ENCODE data around the gene NHEJ1.
A peak's percentile ranks its signal among the peaks of the same experiment; 100 is the strongest.

Gene NHEJ1

DNA sequence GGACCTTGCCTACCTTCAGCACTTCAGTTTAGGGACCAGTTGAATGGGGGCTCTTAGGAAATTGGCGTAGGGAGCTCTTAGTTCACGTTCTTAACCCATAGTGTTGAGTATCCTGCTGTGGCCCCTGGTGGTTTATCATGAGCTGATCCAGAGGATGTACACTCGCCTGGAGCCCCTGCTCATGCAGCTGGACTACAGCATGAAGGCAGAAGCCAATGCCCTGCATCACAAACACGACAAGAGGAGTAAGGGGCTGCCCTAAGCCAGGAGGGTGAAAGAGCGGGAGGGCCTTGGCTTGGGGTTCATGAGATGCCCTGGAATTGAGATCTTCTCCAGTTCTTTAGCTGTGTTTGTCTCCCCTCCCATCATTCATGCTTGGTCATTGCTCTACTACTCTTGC is 20.3 kb upstream of the NHEJ1 start:
- TF ChIP-seq, protein P1, sequence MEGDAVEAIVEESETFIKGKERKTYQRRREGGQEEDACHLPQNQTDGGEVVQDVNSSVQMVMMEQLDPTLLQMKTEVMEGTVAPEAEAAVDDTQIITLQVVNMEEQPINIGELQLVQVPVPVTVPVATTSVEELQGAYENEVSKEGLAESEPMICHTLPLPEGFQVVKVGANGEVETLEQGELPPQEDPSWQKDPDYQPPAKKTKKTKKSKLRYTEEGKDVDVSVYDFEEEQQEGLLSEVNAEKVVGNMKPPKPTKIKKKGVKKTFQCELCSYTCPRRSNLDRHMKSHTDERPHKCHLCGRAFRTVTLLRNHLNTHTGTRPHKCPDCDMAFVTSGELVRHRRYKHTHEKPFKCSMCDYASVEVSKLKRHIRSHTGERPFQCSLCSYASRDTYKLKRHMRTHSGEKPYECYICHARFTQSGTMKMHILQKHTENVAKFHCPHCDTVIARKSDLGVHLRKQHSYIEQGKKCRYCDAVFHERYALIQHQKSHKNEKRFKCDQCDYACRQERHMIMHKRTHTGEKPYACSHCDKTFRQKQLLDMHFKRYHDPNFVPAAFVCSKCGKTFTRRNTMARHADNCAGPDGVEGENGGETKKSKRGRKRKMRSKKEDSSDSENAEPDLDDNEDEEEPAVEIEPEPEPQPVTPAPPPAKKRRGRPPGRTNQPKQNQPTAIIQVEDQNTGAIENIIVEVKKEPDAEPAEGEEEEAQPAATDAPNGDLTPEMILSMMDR (conservative IDR thresholded peaks at IDR 0.05; ENCODE audit: control insufficient read depth, insufficient read depth, low read depth, low read length): no peak
- no peak for DNase-seq (ENCODE audit: low read depth)
- no peak overlapping the region for H3K4me3 ChIP-seq (ENCODE audit: control insufficient read depth, low read depth, low read length)

DNA sequence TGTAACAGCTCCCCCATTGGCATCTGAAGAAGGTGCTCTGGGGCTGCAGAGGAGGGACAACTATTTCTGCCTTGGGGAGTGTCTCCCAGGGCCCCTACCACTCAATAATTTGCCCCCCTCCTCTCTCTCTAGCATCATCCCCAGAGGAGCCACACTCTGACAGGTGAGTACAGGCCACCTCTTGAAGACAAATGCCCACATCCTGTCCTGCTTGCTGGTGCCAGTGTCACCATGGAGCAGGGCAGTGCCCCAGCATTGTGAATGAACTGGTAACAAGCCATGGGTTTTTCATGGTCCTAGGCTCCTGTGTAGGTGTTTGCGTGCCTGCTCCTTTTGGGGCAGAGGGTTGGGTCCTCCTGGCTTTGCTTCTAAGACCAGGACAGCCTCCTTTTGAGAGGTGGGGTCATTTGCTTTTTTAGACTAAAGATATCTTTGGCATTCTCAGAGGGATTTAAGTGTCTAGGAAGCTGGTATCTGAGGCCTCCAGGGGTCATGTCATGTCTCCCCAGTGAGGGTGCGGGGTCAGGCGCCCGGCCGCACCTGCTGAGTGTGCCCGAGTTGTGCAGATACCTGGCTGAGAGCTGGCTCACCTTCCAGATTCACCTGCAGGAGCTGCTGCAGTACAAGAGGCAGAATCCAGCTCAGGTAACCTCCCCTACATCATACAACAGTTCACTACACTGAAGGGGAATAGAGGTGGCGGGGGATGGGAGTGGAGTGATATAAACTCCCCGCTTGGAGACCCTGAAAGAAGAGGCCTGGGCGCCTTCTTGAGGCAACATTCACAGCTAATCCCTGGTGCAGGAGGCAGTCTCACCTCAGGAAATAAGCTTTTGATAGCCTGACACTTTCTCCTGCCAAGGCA is 19.2 kb upstream of the NHEJ1 start:
- no peak overlapping the region for H3K4me3 ChIP-seq (ENCODE audit: control insufficient read depth, low read depth, low read length)
- TF ChIP-seq, protein P1 (conservative IDR thresholded peaks at IDR 0.05; ENCODE audit: control insufficient read depth, insufficient read depth, low read depth, low read length): no peak
- no peak for DNase-seq (ENCODE audit: low read depth)

DNA sequence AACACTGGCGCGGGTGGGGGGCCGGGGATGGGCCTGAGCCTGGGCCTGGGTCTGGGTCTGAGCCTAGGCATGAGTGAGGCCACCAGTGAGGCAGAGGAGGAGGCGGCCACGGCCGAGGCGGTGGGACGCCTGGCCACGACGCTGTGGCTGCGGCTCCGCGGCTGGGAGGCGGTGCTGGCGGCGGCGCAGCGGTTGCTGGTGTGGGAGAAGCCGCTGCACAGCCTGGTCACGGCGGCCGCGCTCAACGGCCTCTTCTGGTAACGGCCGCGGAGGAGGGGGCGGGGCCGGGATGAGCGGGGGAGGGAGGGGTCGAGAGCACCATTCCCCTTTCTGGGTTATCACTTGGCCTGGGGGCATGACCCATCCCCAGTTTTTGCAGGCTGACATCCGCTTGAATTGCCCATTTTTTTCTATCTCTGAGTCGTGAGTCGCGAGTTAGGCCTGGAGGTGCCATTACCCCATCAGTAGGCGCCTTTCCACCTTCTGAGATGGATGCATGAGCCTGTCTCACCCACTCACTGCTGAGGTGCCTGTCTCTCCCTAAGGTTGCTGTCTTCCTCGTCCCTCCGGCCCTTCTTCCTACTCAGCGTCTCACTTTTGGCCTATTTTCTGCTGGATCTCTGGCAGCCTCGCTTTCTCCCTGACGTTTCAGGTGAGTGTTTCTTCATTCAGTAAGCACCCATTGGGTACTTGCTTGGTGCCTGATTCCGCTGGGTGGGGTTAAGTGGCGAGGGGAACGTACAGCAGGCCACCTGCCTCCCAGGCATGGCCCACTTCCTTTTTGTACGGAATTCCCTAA is 18.0 kb upstream of the NHEJ1 start:
- TF ChIP-seq, protein P1 (conservative IDR thresholded peaks at IDR 0.05; ENCODE audit: control insufficient read depth, insufficient read depth, low read depth, low read length): no peak
- DNase-seq (ENCODE audit: low read depth): no peak
- peak overlapping the region; percentile 81 for H3K4me3 ChIP-seq (ENCODE audit: control insufficient read depth, low read depth, low read length)

DNA sequence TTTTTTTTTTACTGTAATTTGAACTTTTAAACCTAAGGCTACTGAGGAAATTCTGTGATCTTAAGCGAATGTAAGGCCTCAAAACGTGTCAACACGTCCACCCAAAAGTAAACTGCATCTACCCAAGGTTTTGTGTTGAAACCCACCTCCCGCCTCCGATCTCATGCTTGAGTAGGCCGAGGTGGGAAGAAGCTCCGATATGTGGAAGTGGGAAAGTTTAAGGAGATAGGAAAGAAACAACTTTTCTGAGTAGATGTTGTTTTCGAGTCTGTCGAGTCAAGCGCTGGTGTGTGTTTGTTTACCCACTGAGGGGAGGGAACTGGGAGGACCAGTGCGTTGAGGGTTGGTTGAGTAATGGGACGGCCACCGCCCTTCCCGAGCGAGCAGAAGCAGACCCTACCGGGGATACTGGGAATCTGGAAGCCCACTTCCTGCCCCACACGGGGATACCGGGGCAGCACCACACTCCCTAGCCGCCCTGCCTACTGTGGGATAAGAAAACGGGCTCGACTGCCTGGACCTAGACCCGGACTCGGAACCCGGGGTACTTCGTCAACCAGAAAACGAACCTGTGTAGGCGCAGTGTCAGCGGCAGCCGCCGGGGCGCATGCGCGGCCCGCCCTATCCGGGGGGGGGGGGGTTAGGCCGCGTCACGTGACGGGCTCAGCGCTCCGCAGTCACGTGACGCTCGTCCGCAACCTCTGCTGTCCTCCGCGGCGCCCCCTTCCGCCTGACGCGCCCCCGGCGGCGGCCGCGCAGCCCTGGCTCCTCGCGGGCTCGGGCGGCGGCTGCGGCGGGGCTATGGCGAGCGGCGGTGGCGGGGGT is 17.1 kb upstream of the NHEJ1 start, which contains the start of gene RETREG2:
RETREG2 (plus strand) TSS at position 724 of the 825 bp plus-strand sequence; CDS start at position 802, 78 bp downstream.
- TF ChIP-seq, protein P1 (conservative IDR thresholded peaks at IDR 0.05; ENCODE audit: control insufficient read depth, insufficient read depth, low read depth, low read length): no peak
- peak within 1 kb of the TSS; percentile 88 for H3K4me3 ChIP-seq (ENCODE audit: control insufficient read depth, low read depth, low read length)
- peak; percentile 92 for DNase-seq (ENCODE audit: low read depth)

DNA sequence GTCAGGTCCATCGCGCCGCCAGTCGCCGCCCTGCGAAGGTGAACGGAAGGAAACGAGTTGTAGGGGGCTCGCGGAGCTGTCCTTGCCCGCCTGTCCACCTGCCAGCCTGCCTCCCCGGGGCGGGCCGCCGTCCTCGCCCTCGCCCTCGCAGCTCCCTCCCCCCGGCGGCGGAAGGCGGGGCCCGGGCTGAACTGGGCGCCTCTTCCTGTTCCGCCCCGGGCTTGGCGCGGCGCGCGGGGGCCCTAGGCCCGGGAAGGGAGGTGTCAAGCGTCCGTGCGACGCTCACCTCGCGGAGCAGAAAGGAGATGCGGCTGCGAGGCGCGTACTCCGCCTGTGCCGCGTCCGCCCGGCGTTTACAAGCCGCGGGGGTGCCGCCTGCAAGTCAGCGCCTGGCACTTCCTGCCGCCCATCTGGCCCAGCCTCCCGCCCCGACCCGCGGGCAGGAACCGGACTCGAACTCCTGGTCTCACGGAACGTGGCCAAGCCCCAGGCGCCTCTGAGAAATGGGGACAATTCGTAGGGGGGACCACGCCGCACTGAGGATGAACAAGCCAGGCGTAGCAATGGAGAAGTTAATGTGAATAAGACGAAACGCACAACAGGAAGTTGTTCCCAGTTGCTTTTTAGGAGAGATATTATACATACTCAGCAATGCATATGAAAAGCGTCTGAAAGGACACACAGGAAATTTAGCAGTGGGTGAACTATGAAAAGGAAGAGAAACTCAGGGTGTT is 16.4 kb upstream of the NHEJ1 start, which contains the start of gene CNPPD1:
CNPPD1 (minus strand) TSS at position 108 of the 734 bp plus-strand sequence; CDS start at position 11, 97 bp downstream.
- peak; percentile 63 for DNase-seq (ENCODE audit: low read depth)
- TF ChIP-seq, protein P1 (conservative IDR thresholded peaks at IDR 0.05; ENCODE audit: control insufficient read depth, insufficient read depth, low read depth, low read length): no peak
- peak within 1 kb of the TSS; percentile 88 for H3K4me3 ChIP-seq (ENCODE audit: control insufficient read depth, low read depth, low read length)

Data from fibroblast of mammary gland (primary cell).